ENCODE results near the gene HRAS.

DNA sequence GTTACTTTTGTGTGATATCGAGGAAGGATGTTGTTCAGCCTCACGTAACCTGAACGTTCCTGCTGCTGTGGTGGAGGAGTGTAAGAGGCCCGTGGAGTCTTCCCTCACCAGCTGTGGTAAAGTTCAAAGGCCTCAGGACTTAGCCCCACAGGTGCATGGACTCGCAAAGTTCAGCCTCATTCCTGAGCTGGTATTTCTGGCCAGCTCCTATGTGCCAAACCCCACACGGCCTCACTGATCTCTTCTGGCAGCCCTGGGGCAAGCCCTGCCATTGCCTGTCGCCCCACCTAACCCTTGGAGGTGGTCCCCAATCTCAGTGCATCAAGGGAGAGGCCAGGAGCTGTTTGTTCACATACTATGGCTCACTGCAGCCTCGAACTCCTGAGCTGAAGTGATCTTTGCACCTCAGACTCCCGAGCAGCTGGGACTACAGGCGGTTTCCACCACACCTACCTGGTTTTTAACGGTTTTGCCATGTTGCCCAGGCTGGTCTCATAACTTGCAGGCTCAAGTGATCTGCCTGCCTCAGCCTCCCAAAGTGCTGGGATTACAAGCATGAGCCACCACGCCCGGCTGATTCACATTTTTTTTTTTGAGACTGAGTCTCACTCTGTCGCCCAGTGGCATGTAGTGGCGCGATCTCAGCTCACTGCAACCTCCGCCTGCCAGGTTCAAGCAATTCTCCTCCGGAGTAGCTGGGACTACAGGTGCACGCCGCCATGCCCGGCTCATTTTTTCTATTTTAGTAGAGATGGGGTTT, 43.1 kb upstream of the HRAS start:
- TF ChIP-seq, protein P1, sequence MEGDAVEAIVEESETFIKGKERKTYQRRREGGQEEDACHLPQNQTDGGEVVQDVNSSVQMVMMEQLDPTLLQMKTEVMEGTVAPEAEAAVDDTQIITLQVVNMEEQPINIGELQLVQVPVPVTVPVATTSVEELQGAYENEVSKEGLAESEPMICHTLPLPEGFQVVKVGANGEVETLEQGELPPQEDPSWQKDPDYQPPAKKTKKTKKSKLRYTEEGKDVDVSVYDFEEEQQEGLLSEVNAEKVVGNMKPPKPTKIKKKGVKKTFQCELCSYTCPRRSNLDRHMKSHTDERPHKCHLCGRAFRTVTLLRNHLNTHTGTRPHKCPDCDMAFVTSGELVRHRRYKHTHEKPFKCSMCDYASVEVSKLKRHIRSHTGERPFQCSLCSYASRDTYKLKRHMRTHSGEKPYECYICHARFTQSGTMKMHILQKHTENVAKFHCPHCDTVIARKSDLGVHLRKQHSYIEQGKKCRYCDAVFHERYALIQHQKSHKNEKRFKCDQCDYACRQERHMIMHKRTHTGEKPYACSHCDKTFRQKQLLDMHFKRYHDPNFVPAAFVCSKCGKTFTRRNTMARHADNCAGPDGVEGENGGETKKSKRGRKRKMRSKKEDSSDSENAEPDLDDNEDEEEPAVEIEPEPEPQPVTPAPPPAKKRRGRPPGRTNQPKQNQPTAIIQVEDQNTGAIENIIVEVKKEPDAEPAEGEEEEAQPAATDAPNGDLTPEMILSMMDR (IDR thresholded peaks at IDR 0.05), result no peak
- TF ChIP-seq POLR2A (IDR thresholded peaks at IDR 0.05), result no peak
